Measurements from ENCODE around the gene SRMS. TPM values are rescaled to one million over a fixed set of nuclear protein-coding genes. Genes with fewer than 3 reads are reported as not detected.

The SRMS gene
- total and polyA plus RNA-seq, 2 donors (not counting 1 experiment from before 2014, with no cell fraction given): not detected

- H3K36me3 ChIP-seq (ENCODE audit: control insufficient read depth, insufficient read depth, low read length): no peaks in the 10 kb centered on the region
- no peaks in the 10 kb centered on the region for H4K20me1 ChIP-seq (ENCODE audit: control insufficient read depth, extremely low read depth, insufficient read depth, low read length)
- H2AFZ ChIP-seq (ENCODE audit: low read length): peak within 1 kb of the TSS; percentile 61
- no peaks in the 10 kb centered on the region for H3K9me3 ChIP-seq (ENCODE audit: control insufficient read depth, insufficient read depth, low read depth, low read length)
- TF ChIP-seq, protein P1, sequence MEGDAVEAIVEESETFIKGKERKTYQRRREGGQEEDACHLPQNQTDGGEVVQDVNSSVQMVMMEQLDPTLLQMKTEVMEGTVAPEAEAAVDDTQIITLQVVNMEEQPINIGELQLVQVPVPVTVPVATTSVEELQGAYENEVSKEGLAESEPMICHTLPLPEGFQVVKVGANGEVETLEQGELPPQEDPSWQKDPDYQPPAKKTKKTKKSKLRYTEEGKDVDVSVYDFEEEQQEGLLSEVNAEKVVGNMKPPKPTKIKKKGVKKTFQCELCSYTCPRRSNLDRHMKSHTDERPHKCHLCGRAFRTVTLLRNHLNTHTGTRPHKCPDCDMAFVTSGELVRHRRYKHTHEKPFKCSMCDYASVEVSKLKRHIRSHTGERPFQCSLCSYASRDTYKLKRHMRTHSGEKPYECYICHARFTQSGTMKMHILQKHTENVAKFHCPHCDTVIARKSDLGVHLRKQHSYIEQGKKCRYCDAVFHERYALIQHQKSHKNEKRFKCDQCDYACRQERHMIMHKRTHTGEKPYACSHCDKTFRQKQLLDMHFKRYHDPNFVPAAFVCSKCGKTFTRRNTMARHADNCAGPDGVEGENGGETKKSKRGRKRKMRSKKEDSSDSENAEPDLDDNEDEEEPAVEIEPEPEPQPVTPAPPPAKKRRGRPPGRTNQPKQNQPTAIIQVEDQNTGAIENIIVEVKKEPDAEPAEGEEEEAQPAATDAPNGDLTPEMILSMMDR (conservative IDR thresholded peaks at IDR 0.05 in 1 of 2, IDR thresholded peaks at IDR 0.05 in 1 of 2; ENCODE audit: low read depth in 1 of 2, low read length in 2 of 2): no peak
- no peak for TF ChIP-seq EZH2 (IDR thresholded peaks at IDR 0.05; ENCODE audit: low read length, missing control alignments)
- H3K4me1 ChIP-seq (ENCODE audit: control insufficient read depth, extremely low read depth, insufficient read depth, low read length): peaks cover 5% of the 10 kb centered on the region
- DNase-seq (ENCODE audit: low read depth in 2 of 2): no peak
- peak within 1 kb of the TSS; percentile 8 for H3K4me2 ChIP-seq (ENCODE audit: extremely low read depth, insufficient read depth, low read length)
- no peaks in the 10 kb centered on the region for H3K79me2 ChIP-seq (ENCODE audit: control insufficient read depth, insufficient read depth, low read length)
- peak within 1 kb of the TSS in 1 of 4 experiments; percentile 28 for H3K4me3 ChIP-seq (replicated peaks in 1 of 4; ENCODE audit: control extremely low read depth in 1 of 4, insufficient read depth in 1 of 4, low read depth in 3 of 4, low read length in 4 of 4)
- no peak within 1 kb of the TSS for H3K27ac ChIP-seq (ENCODE audit: insufficient read depth, low read length)
- H3K9ac ChIP-seq (ENCODE audit: insufficient read depth, low read length): peak within 1 kb of the TSS; percentile 30
- peaks cover 2% of the 10 kb centered on the region for H3K27me3 ChIP-seq (ENCODE audit: control insufficient read depth, insufficient read depth, low read length)
Observed at GRCh38 chr20:63536997-63537524, 10.5 kb downstream of the SRMS start, which contains the start of gene PTK6. PTK6 (minus strand) TSS chr20:63537376; CDS start chr20:63537314, 62 bp downstream.

GRCh38 chr20:63536241-63536977 is 11.1 kb downstream of the SRMS start:
- H3K36me3 ChIP-seq (ENCODE audit: control insufficient read depth, insufficient read depth, low read length): no peaks in the 10 kb centered on the region
- peak in 1 of 2 donors; percentile 28 for DNase-seq (ENCODE audit: low read depth in 2 of 2)
- TF ChIP-seq, protein P1 (conservative IDR thresholded peaks at IDR 0.05 in 1 of 2, IDR thresholded peaks at IDR 0.05 in 1 of 2; ENCODE audit: low read depth in 1 of 2, low read length in 2 of 2): no peak
- no peak for TF ChIP-seq EZH2 (IDR thresholded peaks at IDR 0.05; ENCODE audit: low read length, missing control alignments)
- H3K4me1 ChIP-seq (ENCODE audit: control insufficient read depth, extremely low read depth, insufficient read depth, low read length): peaks cover 5% of the 10 kb centered on the region
- no peaks in the 10 kb centered on the region for H4K20me1 ChIP-seq (ENCODE audit: control insufficient read depth, extremely low read depth, insufficient read depth, low read length)
- no peak overlapping the region for H3K27ac ChIP-seq (ENCODE audit: insufficient read depth, low read length)
- no peak overlapping the region for H3K4me2 ChIP-seq (ENCODE audit: extremely low read depth, insufficient read depth, low read length)
- H3K27me3 ChIP-seq (ENCODE audit: control insufficient read depth, insufficient read depth, low read length): peaks cover 7% of the 10 kb centered on the region
- no peak overlapping the region for H2AFZ ChIP-seq (ENCODE audit: low read length)
- H3K9me3 ChIP-seq (ENCODE audit: control insufficient read depth, insufficient read depth, low read depth, low read length): no peaks in the 10 kb centered on the region
- H3K9ac ChIP-seq (ENCODE audit: insufficient read depth, low read length): no peak overlapping the region
- no peak overlapping the region for H3K4me3 ChIP-seq (replicated peaks in 1 of 4; ENCODE audit: control extremely low read depth in 1 of 4, insufficient read depth in 1 of 4, low read depth in 3 of 4, low read length in 4 of 4)
- H3K79me2 ChIP-seq (ENCODE audit: control insufficient read depth, insufficient read depth, low read length): no peaks in the 10 kb centered on the region

GRCh38 chr20:63534831-63535651 is 12.5 kb downstream of the SRMS start:
- H3K36me3 ChIP-seq (ENCODE audit: control insufficient read depth, insufficient read depth, low read length): no peaks in the 10 kb centered on the region
- peak; percentile 15 for TF ChIP-seq EZH2 (IDR thresholded peaks at IDR 0.05; ENCODE audit: low read length, missing control alignments)
- TF ChIP-seq, protein P1 (conservative IDR thresholded peaks at IDR 0.05 in 1 of 2, IDR thresholded peaks at IDR 0.05 in 1 of 2; ENCODE audit: low read depth in 1 of 2, low read length in 2 of 2): no peak
- DNase-seq (ENCODE audit: low read depth in 2 of 2): no peak
- no peaks in the 10 kb centered on the region for H3K79me2 ChIP-seq (ENCODE audit: control insufficient read depth, insufficient read depth, low read length)
- H2AFZ ChIP-seq (ENCODE audit: low read length): no peak overlapping the region
- no peak overlapping the region for H3K9ac ChIP-seq (ENCODE audit: insufficient read depth, low read length)
- H3K4me2 ChIP-seq (ENCODE audit: extremely low read depth, insufficient read depth, low read length): no peak overlapping the region
- H3K27me3 ChIP-seq (ENCODE audit: control insufficient read depth, insufficient read depth, low read length): peaks cover 7% of the 10 kb centered on the region
- no peaks in the 10 kb centered on the region for H3K9me3 ChIP-seq (ENCODE audit: control insufficient read depth, insufficient read depth, low read depth, low read length)
- no peak overlapping the region for H3K27ac ChIP-seq (ENCODE audit: insufficient read depth, low read length)
- no peak overlapping the region for H3K4me3 ChIP-seq (replicated peaks in 1 of 4; ENCODE audit: control extremely low read depth in 1 of 4, insufficient read depth in 1 of 4, low read depth in 3 of 4, low read length in 4 of 4)
- H3K4me1 ChIP-seq (ENCODE audit: control insufficient read depth, extremely low read depth, insufficient read depth, low read length): peaks cover 5% of the 10 kb centered on the region
- H4K20me1 ChIP-seq (ENCODE audit: control insufficient read depth, extremely low read depth, insufficient read depth, low read length): no peaks in the 10 kb centered on the region
